GM06990 (cell line): ENCODE measurements around the gene COX6A2.
A peak's percentile ranks its signal among the peaks of the same experiment; 100 is the strongest.
"Not testable (repeated sequence)": the region's sequence is repeated elsewhere in the genome, so short reads cannot be mapped to it uniquely, and the experiment has no call there.

ENCODE experiments used
- DNase-seq: peaks from one replicate; pipeline ENCODE4 v3.0.0-alpha.2; 2011; ENCODE audit not compliant: insufficient read length; ENCODE audit errors: extremely low read depth
- H3K27me3 ChIP-seq: replicated peaks from 2 replicates; pipeline ENCODE4 v1.6.0; 2011; ENCODE audit warnings: low read length; ENCODE audit not compliant: control insufficient read depth, insufficient read depth
- H3K36me3 ChIP-seq: 2 replicates; pipeline ENCODE4 v1.5.1; 2011; ENCODE audit warnings: low read length; ENCODE audit not compliant: control insufficient read depth, insufficient read depth
- H3K4me3 ChIP-seq: replicated peaks from 2 replicates; pipeline ENCODE4 v1.5.1; 2011; ENCODE audit warnings: low read depth, mild to moderate bottlenecking, control low read depth, low read length
- TF ChIP-seq, protein P1 (sequence below): IDR thresholded peaks from 2 replicates; pipeline ENCODE4 v1.5.1; 2011; ENCODE audit warnings: low read length, control low read depth, mild to moderate bottlenecking, inconsistent platforms; ENCODE audit not compliant: insufficient read depth, poor library complexity, severe bottlenecking

COX6A2 gene

DNA sequence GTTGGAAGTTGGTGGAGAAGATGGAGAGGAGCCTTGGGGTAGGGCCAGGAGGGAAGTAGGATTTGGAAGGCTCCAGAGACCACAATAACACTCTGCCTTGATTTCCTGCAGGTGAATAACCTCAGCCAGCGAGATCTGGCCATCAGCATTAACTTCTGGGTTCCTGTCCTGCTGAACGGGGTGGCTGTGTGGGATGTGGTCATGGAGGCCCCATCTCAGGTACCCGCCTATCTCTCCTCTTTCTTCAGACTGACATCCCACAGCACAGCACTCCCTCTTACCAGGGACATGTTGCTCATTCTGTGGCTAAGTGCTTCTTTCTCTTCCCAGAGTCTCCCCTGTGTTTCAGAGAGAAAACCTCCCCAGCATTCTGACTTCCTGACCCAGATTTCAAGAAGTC, 4.9 kb downstream of the COX6A2 start:
- DNase-seq, result no peak
- no peaks in the 10 kb centered on the region; the same call in 1 of the 2 replicates for H3K27me3 ChIP-seq

DNA sequence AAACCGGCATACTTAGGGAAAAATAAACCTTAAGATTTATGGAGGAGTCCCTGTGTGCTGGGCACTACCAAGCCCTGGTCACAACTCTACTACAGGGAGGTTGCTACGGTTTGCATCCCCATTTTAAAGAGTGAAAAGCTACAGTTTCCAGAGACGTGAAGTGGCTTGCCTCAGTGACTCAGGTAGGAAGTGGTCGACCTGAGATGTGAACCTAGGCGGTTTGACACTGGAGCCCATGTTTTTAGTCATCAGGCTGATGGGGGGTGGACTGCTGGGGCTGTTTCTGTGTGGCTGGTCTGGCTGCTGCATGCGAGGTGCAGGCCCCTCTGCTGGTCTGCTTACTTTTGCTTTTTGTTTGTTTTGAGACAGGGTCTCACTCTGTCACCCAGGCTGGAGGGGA, 6.6 kb downstream of the COX6A2 start:
- DNase-seq, result peak; percentile 39
- Histone ChIP-seq H3K36me3 (no peaks in the 10 kb centered on the region), H3K4me3 (no peak overlapping the region), H3K27me3 (no peaks in the 10 kb centered on the region; the same call in 1 of the 2 replicates)
- TF ChIP-seq, protein P1, sequence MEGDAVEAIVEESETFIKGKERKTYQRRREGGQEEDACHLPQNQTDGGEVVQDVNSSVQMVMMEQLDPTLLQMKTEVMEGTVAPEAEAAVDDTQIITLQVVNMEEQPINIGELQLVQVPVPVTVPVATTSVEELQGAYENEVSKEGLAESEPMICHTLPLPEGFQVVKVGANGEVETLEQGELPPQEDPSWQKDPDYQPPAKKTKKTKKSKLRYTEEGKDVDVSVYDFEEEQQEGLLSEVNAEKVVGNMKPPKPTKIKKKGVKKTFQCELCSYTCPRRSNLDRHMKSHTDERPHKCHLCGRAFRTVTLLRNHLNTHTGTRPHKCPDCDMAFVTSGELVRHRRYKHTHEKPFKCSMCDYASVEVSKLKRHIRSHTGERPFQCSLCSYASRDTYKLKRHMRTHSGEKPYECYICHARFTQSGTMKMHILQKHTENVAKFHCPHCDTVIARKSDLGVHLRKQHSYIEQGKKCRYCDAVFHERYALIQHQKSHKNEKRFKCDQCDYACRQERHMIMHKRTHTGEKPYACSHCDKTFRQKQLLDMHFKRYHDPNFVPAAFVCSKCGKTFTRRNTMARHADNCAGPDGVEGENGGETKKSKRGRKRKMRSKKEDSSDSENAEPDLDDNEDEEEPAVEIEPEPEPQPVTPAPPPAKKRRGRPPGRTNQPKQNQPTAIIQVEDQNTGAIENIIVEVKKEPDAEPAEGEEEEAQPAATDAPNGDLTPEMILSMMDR, result no peak

More for the DNA sequence above, 4.9 kb downstream of the COX6A2 start:
- TF ChIP-seq, protein P1, result no peak
- H3K36me3 ChIP-seq, result no peaks in the 10 kb centered on the region
- no peak overlapping the region for H3K4me3 ChIP-seq

DNA sequence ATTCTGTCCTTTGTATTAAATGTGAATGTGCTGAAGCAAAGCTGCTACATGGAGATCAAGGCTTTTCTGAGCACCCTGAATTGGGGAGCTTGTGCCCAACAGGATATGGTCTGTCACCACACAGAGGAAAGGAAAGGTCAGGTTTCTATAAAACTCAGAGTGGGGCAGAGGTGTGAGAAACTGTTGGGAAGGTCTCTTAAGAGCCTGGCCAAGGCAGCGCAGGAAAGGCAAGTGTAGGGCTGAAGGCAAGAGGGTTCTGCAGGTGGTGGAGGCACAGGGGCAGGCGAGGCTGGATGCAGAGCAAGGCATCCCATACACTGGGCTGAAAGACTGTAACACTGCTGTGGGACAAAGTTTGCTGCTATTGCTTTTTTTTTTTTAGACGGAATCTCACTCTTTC, 8.1 kb downstream of the COX6A2 start:
- TF ChIP-seq, protein P1, result no peak
- H3K36me3 ChIP-seq, result no peaks in the 10 kb centered on the region
- no peak overlapping the region for H3K4me3 ChIP-seq

DNA sequence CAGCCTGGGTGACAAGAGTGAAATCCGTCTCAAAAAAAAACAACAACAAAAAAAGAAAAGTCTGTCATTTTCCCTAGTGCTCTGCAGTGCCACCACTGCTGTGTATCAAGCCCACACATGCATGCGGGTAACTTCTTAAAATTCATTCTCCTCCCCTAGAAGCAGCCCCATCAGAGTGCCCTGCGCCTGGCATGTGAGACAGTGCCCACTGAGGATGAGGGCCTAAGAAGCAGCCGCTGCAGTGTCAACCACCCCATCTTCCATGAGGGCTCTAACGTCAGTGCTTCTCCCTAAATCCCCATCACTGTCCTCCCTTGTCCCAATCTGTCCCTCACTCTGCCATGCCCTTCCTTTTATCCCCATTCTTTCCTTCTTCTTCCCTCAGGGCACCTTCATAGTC, 10.2 kb downstream of the COX6A2 start:
- no peaks in the 10 kb centered on the region for H3K27me3 ChIP-seq
- no peak for DNase-seq

More for the DNA sequence above, 8.1 kb downstream of the COX6A2 start:
- no peak for DNase-seq
- H3K27me3 ChIP-seq, result no peaks in the 10 kb centered on the region

DNA sequence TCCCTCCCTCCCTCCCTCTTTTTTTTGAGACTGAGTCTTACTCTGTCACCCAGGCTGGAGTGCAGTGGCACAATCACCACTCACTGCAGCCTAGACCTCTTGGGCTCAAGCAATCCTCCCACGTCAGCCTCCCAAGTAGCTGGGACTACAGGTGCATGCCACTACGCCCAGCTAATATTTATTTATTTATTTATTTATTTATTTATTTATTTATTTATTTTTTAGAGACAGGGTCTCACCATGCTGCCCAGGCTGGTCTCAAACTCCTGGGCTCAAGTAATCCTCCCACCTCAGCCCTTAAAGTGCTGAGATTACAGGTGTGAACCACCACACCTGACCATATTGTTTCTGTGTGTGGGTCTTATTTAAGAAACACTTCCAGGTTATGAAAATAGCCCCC, 11.1 kb downstream of the COX6A2 start:
- not testable (repeated sequence) for H3K36me3 ChIP-seq, DNase-seq

More for the DNA sequence above, 10.2 kb downstream of the COX6A2 start:
- TF ChIP-seq, protein P1, result no peak
- Histone ChIP-seq H3K36me3 (no peaks in the 10 kb centered on the region), H3K4me3 (no peak overlapping the region)

DNA sequence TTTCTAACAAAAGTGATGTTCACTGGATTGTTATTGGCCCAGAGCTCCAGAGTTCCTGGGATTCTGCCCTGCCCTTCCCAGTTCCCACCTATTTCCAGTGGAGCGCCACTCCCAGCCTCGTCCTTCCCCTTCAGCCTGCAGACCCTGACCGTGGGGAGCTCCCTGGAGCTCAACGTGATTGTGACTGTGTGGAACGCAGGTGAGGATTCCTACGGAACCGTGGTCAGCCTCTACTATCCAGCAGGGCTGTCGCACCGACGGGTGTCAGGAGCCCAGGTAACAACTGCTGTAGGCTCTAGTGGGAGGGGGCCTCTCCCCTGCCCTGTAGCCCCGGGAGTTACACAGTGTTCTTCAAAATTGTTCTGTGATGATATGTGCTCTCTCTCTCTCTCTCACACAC, 11.8 kb downstream of the COX6A2 start:
- H3K36me3 ChIP-seq, result no peaks in the 10 kb centered on the region
- no peaks in the 10 kb centered on the region; the same call in 1 of the 2 replicates for H3K27me3 ChIP-seq
- TF ChIP-seq, protein P1, result no peak
- DNase-seq, result no peak
- H3K4me3 ChIP-seq, result no peak overlapping the region

More for the DNA sequence above, 11.1 kb downstream of the COX6A2 start:
- not testable (repeated sequence) for H3K27me3 ChIP-seq, H3K4me3 ChIP-seq
